HG03108 (cell line): ENCODE data around the gene AQP7.
"Not testable (repeated sequence)": the region's sequence is repeated elsewhere in the genome, so short reads cannot be mapped to it uniquely, and the experiment has no call there.

Source experiments
- ATAC-seq: cut with Tn5 transposase; IDR thresholded peaks from one replicate; pipeline ENCODE4 v1.9.1; 2021; ENCODE audit warnings: moderate library complexity; ENCODE audit not compliant: unreplicated experiment

The AQP7 gene

DNA sequence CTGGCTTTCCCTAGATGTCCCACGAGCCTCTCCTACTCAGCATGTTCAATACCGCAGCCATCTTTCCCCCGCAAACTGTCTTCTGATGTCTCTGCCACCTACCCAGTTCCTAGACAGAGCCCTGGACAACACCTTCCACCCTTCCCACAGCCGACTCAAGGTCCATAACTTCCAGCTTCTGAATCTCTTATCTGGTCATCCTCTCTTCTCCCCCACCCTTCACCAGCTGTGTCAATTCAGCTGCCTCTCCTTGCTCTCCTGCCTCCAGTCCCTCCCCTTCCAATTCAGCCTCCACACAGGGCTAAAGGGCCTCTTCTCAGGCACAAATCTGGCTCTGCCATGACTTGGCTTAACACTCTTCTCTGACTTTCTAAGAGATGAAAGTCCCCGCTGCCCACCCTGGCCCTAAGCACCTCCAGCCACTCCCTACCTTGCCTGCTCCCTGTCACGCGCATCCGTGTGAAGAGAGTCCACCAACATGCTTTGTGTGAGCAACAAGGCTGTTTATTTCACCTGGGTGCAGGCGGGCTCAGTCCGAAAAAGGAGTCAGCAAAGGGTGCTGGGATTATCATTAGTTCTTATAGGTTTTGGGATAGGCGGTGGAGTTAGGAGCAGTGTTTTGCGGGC is 25.2 kb downstream of the AQP7 start:
- no peak for ATAC-seq

DNA sequence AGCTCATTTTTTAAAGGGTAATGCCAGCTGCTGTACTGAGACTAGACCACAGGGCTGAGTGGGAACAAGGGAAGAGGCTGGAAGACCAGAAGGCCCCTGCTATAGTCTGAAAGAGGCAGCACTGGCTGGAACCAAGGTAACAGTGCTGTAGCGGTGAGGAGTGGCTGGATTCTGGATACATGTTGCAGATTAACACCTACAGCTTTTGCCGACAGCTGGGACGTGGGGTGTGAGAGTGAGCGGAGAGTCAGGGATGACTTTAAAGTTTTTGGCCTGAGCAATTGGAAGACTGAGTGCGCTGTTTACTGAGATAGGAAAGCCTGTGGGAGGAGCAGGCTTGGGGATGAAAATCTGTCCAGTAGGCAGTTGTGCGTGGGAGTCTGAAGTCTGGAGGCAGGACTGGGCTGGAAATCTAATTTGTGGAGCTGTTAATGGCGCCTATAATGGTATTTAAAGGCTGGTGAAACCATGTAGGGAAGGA is 26.5 kb downstream of the AQP7 start:
- no peak for ATAC-seq

DNA sequence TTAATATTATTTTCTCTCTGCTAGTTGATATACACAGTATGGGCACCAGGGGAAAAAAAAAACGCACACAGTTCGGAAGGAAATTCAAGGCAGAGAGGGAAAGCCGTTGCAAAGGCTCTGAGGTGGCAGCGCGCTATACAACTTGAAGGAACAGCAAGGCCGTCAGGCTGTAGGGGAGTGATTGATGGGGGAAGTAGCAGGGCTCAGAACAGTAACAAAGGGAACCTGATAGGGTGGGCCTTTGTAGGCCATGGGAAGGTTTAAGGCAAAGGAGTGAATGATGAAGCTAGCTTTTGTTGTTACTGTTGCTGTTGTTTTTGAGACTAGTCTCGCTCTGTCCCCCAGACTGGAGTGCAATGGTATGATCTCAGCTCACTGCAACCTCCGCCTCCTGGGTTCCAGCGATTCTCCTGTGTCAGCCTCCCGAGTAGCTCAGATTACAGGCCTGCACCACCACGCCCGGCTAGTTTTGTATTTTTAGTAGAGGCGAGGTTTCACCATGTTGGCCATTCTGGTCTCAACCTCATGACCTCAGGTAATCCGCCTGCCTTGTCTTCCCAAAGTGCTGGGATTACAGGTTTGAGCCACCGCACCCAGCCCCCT is 27.0 kb downstream of the AQP7 start:
- ATAC-seq = no peak

DNA sequence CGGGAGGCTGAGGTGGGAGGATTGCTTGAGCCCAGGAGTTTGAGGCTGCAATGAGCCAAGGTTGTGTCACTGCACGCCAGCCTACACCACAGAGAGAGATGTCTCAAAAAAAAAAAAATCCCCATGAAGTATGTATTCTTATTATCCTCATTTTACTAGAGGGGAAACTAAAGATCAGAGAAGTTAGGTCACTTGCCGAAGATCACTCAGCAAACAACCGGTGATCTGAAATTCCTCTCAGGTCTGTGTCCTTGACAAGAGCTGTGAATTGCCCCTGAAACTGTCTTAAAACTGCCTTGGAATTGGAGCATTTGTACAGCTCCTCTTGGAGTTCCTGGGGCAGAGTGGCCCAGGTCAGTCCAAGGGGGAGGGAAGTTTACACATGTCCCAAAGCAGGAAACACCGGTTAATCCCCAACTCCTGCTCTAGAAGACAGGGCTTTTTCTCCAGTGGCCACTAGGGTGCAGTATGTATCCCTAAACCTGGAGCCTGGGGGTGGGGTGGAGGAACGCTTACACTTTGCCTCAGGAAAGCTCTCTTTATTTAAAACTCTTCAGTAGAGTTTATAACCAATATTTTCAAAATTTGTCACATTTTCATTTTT is 27.6 kb downstream of the AQP7 start:
- ATAC-seq = peak; percentile 63

DNA sequence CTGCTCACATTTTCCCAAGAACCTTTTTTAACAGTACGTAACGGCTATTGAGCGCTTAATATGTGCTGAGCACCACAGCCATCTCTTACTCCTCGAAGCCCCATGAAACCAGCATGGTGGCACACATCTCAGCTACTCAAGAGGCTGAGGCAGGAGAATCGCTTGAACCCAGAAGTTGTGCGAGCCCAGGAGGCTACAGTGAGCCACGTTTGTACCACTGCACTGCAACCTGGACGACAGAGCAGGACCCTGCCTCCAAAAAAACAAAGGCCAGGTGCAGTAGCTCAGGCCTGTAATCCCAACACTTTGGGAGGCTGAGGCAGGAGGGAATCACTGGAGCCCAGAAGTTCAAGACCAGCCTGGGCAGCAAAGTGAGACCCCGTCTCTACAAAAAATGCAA is 28.2 kb downstream of the AQP7 start:
- ATAC-seq = no peak

DNA sequence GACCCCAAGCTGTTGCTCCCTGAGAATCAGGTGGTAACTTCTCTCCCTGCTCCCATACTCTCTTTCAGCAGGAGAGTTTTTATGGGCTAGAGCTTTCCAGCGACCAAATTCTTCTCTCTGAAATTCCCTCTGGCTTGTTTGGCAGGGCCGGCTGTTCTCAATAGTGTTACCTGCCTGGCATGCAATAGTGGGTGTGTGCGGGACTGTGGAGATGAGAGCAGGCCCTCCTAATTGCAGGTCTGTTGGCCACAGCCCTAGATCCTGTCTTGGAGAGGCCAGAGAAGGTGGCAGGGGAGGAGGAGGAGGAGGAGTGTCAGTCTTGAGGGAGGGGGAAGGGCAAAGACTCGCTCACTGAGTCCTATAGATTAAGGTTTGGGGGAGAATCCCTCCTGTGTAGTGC is 29.5 kb downstream of the AQP7 start:
- no peak for ATAC-seq

DNA sequence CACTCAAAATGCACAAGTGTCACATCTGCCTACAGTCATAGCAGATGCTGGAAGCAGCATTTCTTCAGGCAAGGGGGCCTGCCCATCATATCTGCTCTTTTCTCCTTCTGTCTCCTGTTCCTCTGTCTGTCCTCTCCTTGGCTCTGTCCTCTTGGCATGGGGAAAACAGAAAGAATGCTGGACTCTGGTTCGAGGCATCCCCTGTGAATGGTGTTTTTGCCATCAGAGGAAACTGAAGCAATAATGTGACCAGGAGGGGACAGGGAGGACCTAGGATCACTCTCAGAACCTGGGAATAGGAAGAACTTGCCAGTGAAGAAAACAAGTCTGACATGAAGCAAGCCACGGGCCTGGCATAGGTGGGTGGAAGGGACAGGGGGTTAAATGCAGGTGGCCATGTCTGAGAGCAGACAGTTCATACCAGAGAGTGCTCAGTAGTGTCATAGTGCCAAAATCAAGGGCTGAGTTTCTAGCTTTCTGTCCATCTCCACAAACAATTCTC is 35.3 kb downstream of the AQP7 start:
- no peak for ATAC-seq

DNA sequence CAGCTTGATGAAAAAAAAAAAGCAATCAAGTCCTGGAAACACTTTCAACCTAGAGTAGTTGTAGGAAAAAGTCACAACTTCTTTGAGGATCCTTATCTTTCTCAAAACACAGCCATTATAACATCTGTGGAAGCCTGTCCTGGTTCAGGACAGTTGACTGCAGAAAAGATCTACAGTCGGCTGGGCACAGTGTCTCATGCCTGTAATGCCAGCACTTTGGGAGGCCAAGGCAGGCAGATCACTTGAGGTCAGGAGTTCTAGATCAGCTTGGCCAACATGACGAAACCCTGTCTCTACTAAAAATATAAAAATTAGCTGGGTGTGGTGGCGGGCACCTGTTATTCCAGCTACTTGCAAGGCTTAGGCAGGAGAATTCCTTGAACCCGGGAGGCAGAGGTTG is 37.6 kb downstream of the AQP7 start:
- ATAC-seq = not testable (repeated sequence)

DNA sequence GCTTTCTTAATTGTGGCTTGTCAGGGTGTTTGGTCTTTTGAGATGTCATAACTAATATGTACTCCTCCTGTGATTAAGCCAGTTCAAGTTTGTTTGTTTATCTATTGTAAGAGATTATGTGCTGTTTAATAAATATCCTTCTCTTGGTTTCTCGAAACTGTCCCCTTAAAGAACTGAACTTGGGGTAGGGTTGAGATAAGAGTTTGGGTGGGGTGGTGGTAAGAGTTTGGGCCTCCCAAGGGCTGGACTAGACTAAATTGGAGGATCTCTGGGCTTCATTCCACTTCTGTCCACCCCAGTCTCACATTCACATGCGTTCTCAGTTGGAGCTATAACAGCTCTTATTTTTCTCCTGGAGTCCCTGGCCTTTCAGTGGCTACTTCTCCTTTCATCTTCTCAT is 38.2 kb downstream of the AQP7 start:
- no peak for ATAC-seq

DNA sequence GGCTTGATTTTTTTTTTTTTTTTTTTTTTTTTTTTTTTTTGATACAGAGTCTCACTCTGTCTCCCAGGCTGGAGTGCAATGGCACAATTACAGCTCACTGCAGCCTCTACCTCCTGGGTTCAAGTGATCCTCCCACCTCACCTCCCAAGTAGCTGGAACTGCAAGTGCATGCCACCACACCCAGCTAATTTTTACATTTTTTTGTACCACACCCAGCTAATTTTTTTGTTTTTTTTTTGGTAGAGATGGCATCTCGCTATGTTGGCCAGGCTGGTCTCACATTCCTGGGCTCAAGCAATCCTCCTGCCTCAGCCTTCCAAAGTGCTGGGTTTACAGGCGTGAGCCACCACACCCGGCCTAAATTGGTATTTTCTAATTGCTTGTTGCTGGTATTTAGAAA is 43.7 kb downstream of the AQP7 start:
- ATAC-seq = not testable (repeated sequence)

DNA sequence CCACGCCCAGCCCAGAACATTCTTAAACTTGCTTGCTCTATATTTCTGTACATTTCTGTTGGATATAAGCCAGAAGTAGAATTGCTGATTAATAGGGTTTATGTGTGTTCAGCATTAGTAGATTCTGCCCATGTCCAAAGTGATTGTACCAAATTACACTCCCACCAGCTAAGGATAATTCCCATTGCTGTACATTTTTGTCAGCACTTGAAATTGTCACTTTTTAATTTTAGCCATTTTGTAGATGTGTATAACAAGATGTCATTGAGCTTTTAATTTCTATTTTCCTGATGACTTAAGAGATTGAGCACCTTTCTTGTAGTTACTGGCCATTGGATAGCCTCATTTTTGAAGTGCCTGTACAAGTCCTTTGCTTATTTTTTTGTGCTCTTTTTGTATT is 46.4 kb downstream of the AQP7 start:
- ATAC-seq = no peak

DNA sequence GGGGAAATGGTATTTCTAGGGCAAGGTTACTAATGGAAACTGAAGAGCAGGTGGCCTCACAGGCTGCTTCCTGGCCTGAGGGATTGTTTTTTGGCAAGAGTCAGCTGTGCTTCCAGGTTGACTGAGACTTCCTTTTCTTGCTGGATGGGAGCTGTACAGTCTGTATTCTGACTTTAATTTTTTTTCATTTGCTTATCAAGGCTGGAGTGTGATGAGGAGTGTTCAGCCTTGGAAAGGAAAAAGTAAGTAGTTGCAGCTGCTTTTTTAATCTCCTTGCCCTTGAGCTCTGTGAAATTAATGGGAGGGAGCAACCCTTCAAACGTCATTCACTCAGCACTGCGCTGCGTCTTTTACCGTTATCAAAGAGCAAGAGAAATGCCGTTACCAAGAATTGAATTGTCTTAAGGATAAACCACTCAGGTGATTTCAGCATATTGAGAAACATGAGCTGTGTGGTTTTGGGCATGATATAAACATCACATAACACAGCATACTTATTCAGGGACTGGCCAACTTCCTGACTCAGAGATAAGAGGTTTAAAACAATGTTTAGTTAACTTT is 47.6 kb downstream of the AQP7 start:
- no peak for ATAC-seq

DNA sequence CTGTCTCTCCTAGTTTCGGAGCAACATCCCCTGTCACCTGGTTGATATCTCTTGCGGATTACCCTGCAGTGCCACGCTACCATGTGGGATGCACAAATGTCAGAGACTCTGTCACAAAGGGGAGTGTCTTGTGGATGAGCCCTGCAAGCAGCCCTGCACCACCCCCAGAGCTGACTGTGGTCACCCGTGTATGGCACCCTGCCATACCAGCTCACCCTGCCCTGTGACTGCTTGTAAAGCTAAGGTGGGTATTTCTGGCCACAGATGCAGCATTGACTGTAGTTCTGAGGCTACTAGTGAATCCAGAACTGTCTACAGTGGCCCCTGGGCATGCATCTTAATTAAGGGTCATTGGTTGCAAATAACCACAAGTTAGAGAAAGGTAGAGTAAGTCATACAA is 50.8 kb downstream of the AQP7 start:
- ATAC-seq = no peak

DNA sequence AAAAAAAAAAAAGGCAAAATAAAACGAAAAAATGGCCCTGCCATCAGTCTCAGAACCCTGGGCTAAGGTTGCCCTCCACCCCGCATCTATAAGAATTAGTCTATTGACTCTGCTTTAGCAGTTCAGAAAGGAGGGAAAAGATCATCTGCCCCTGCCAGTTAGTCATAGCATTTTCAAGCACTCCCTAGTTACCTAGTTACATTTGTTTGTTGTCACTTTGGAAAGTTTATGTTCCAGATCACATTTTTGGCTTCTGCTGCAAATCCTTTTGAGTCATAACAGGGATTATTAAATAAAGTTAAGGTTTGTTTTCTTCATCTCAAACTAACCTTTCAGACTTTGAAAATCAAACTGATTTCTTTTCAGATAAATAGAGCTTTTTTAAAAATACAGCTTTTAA is 52.1 kb downstream of the AQP7 start:
- ATAC-seq = no peak

DNA sequence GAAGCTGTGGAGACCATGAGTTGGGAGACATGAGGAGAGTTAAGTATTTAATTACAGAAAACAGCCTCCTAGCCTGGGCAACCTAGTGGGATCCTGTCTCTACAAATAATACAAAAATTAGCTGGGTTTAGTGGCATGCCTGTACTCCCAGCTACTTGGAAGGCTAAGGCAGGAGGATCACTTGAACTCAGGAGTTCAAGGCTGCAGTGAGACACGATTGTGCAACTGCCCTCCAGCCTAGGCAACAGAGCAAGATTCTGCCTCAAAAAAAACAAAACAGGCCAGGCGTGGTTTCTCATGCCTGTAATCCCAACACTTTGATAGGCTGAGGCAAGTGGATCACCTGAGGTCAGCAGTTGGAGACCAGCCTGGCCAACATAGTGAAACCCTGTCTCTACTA is 52.6 kb downstream of the AQP7 start:
- no peak for ATAC-seq

DNA sequence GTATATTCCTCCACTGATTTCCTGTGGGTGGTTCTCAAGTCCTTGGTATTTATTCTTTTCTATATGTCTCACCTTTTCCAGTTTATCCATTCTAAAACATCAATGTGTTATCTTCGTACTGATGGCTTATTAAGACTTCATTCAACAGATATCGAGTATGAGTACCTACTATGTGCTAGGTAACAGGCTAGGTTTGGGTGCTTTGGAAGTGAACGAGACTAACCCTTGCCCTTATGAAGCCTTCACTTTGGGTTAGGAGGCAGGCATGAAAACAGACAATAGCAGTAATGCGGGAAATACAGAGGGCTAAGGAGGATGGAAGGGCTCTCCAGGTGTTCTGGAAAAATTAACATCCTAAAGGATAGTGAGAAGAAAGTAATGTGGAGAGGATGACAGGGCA is 53.4 kb downstream of the AQP7 start:
- ATAC-seq = no peak

DNA sequence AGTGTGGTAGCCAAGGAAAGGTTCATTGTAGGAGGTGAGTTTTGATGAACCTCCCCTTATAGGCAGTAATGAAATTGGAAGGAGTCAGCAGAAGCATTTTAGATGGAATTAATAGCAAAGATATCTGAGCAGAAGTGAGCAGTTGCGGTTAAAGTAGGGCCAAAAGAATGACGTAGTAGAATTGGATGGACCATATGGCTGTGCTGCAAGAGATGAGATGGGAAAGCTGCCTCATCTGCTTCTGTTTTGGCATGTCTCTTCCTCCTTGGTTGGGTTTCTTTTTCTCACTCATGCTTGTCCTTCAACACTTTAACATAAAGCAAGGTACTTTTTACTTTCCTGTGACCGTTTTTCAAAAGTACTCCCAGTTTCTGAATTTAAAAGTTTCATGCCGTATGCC is 55.8 kb downstream of the AQP7 start:
- no peak for ATAC-seq

DNA sequence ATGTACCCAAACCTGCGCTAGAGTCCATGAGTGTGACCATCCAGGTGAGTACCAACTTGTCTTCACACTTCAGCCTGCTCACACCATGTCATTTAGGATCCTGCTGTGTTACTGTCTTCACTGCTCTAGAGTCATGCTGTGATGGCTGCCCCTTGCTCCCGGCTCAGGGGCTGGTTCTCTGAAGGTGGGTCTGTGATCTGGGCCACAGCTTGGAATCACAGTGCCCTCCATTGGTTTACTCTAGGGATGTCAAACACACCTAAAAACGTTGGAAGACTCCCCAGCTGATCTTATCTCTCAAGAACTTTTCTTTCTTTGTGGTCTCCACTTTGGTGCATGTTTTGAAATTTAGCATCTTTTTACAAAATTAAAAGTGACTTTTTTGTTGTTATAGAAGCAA is 58.2 kb downstream of the AQP7 start:
- ATAC-seq = no peak

DNA sequence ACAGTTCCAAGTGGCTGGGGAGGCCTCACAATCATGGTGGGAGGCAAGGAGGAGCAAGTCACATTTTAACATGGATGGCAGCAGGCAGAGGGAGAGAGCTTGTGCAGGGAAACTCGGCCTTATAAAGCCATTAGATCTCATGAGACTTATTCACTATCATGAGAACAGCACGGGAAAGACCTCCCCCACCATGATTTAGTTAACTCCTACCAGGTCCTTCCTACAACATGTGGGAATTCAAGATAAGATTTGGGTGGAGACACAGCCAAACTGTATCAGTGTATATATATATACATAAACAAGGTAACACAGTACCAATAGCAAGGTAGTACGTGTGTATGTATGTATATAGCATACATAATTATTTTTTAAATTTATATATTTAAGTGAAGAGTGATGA is 61.2 kb downstream of the AQP7 start:
- ATAC-seq = no peak

DNA sequence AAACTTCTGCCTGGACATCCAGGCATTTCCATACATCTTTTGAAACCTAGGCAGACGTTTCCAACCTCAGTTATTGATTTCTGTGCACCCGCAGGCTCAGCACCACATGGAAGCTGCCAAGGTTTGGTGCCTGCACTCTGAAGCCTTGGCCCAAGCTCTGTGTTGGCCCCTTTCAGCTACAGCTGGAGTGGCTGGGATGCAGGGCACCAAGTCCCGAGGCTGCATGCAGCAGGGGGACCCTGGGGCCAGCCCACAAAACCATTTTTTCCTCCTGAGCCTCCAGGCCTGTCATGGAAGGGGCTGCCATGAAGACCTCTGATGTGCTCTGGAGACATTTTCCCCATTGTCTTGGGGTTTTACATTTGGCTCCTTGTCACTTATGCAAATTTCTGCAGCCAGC is 62.2 kb downstream of the AQP7 start:
- no peak for ATAC-seq
